Smooth muscle cell (in vitro differentiated cells): ENCODE data around the gene S100A10. TPM values are rescaled to one million over a fixed set of nuclear protein-coding genes. Genes with fewer than 3 reads are reported as not detected.

Source experiments
- DNase-seq: peaks from one replicate; lab custom pipeline; 2025; ENCODE audit not compliant: unreplicated experiment; lab: John Stamatoyannopoulos, UW
- H2AFZ ChIP-seq: fragments of 200-600 bp; sonication (generic); 2 replicates; pipeline ENCODE4 v1.6.0; 2016; ENCODE audit warnings: antibody characterized with exemption, low read depth, mild to moderate bottlenecking
- H3F3A ChIP-seq: fragments of 200-600 bp; sonication (generic); 2 replicates; pipeline ENCODE4 v1.6.0; 2017; ENCODE audit warnings: antibody characterized with exemption, low read depth
- H3K27ac ChIP-seq: fragments of 200-600 bp; sonication (generic); 2 replicates; pipeline ENCODE4 v1.5.1; 2016; ENCODE audit warnings: low read depth, mild to moderate bottlenecking
- H3K27me3 ChIP-seq: fragments of 200-600 bp; sonication (generic); 2 replicates; pipeline ENCODE4 v1.6.1; 2016; ENCODE audit warnings: low read depth, mild to moderate bottlenecking
- H3K36me3 ChIP-seq: fragments of 200-600 bp; sonication (generic); 2 replicates; pipeline ENCODE4 v1.5.1; 2016; ENCODE audit warnings: low read depth
- H3K4me1 ChIP-seq: fragments of 200-600 bp; sonication (generic); 2 replicates; pipeline ENCODE4 v1.5.1; 2016; ENCODE audit warnings: low read depth
- H3K4me2 ChIP-seq: fragments of 200-600 bp; sonication (generic); 2 replicates; pipeline ENCODE4 v1.6.0; 2016; ENCODE audit warnings: mild to moderate bottlenecking
- H3K4me3 ChIP-seq: fragments of 200-600 bp; sonication (generic); 2 replicates; pipeline ENCODE4 v1.5.1; 2016; ENCODE audit warnings: mild to moderate bottlenecking
- H3K79me2 ChIP-seq: fragments of 200-600 bp; sonication (generic); 2 replicates; pipeline ENCODE4 v1.6.0; 2016; ENCODE audit warnings: low read depth, mild to moderate bottlenecking
- H3K9ac ChIP-seq: fragments of 200-600 bp; sonication (generic); 2 replicates; pipeline ENCODE4 v1.6.0; 2016; ENCODE audit warnings: low read depth
- H3K9me3 ChIP-seq: fragments of 200-600 bp; sonication (generic); replicated peaks from 2 replicates; pipeline ENCODE4 v1.5.1; 2016; ENCODE audit warnings: low read depth
- H4K20me1 ChIP-seq: fragments of 200-600 bp; sonication (generic); 2 replicates; pipeline ENCODE4 v1.6.0; 2016; ENCODE audit warnings: low read depth
- WGBS: methylation state at CpG from one replicate; pipeline ENCODE4 v1.1.7; 2016; ENCODE audit warnings: low lambda C conversion rate; 5-methylcytosine and 5-hydroxymethylcytosine counted together
- polyA plus RNA-seq: library from polyadenylated mRNA; unstranded; fragments of >200 nt; fragmentation: Nextera tagmentation; extraction: Ambion mirVana; gene quantifications from 2 replicates; pipeline ENCODE4 v1.2.1, GENCODE V29; 2016
- total RNA-seq: library from RNA; depleted of rRNA; stranded (reverse); fragments of >200 nt; gene quantifications from 2 replicates; pipeline ENCODE4 v1.2.3, GENCODE V29; 2014
- TF ChIP-seq, protein P1 (sequence below): fragments of 200-600 bp; sonication (generic); IDR thresholded peaks from 2 replicates; pipeline ENCODE4 v1.5.1; 2017; ENCODE audit warnings: borderline replicate concordance, mild to moderate bottlenecking, antibody characterized with exemption; ENCODE audit not compliant: insufficient read depth, poor library complexity, severe bottlenecking

Gene S100A10
- total and polyA plus RNA-seq, 2 experiments from 2014 or later: 477 to 1,351 TPM

DNA sequence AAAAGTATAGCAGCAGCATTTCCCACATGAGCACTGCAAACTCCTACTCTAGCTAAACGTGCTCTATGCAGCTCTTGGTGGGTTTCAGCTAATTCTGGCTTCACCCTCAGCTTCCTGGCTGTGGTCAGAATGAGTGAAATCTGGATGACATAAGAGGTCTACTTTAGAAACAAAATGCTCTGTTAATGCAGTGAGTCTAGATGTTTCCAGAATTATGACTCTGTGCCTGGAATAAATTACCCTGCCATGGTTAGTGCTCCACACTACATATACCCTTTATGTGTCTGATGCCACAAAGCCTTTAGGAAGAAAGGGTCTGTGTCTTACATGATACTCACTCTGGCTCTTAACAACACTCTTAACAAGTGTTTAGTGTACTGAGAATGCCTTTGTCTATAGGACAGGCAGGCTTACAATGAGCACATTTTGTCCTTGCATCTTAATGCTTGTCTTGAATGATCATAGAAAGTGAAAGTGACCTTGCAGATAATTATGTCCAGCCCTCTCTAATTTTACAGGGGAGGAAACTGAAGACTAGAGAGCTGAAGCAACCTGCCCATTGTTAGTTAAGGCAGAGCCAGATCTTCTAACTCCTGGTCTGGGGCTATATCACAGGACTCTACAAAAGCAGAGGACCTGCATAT is 9.2 kb downstream of the S100A10 start:
- H3K9me3 ChIP-seq: no peaks in the 10 kb centered on the region
- H3K27ac ChIP-seq: peak overlapping the region; percentile 99
- H2AFZ ChIP-seq: no peak overlapping the region
- H3K4me3 ChIP-seq: no peak overlapping the region
- peaks cover 79% of the 10 kb centered on the region for H4K20me1 ChIP-seq
- DNase-seq: no peak
- no peak overlapping the region for H3K9ac ChIP-seq
- H3K27me3 ChIP-seq: no peaks in the 10 kb centered on the region
- peaks cover 10% of the 10 kb centered on the region for H3K36me3 ChIP-seq
- H3K79me2 ChIP-seq: peaks cover 50% of the 10 kb centered on the region
- H3K4me2 ChIP-seq: no peak overlapping the region
- TF ChIP-seq, protein P1, sequence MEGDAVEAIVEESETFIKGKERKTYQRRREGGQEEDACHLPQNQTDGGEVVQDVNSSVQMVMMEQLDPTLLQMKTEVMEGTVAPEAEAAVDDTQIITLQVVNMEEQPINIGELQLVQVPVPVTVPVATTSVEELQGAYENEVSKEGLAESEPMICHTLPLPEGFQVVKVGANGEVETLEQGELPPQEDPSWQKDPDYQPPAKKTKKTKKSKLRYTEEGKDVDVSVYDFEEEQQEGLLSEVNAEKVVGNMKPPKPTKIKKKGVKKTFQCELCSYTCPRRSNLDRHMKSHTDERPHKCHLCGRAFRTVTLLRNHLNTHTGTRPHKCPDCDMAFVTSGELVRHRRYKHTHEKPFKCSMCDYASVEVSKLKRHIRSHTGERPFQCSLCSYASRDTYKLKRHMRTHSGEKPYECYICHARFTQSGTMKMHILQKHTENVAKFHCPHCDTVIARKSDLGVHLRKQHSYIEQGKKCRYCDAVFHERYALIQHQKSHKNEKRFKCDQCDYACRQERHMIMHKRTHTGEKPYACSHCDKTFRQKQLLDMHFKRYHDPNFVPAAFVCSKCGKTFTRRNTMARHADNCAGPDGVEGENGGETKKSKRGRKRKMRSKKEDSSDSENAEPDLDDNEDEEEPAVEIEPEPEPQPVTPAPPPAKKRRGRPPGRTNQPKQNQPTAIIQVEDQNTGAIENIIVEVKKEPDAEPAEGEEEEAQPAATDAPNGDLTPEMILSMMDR: no peak
- peaks cover 50% of the 10 kb centered on the region for H3F3A ChIP-seq
- 38% methylated on average over 1 of the region's 1 CpG for WGBS
- peaks cover 4% of the 10 kb centered on the region for H3K4me1 ChIP-seq

DNA sequence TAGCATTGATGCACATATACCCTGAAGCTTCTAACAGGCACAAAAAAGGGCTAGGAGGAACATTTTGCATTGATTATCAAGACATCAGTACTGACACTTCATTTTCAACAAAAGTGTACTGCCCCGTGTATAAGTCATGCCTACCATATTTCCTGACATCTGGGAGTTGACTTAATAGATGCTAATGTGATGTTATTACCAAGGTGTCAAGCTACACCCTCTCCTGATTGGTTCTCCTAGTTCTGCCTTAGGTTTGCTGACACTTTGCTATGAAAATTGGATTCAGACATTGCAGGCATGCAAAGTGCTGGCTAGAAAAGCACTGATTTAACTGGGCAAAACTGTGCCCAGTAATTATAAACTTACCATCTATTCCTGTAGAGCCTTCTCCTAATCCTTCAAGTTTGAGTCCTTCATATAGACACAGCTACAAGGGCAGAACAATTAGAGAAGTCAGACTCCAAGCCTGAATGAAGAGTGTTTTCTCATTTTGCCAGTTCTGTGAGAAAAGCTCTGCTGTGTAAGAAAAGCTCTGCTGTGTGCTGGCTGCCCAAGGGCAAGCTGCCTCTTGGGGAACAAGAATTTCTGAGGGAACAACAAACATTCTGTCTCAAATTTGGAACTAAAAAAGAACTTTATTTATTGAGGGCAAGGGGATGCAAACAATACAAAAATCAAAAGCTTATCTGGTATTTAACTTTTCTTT is 11.2 kb downstream of the S100A10 start:
- WGBS: 66% methylated on average over 1 of the region's 1 CpG
- TF ChIP-seq, protein P1: no peak
- Histone ChIP-seq H3K4me3 (no peak overlapping the region), H3K4me1 (no peaks in the 10 kb centered on the region), H4K20me1 (peaks cover 60% of the 10 kb centered on the region), H3K9ac (no peak overlapping the region), H3K27me3 (no peaks in the 10 kb centered on the region), H3K9me3 (no peaks in the 10 kb centered on the region), H3K27ac (peak overlapping the region; percentile 45), H2AFZ (no peak overlapping the region), H3K36me3 (peaks cover 10% of the 10 kb centered on the region), H3K79me2 (peaks cover 36% of the 10 kb centered on the region), H3K4me2 (no peak overlapping the region), H3F3A (peaks cover 42% of the 10 kb centered on the region)
- DNase-seq: no peak

DNA sequence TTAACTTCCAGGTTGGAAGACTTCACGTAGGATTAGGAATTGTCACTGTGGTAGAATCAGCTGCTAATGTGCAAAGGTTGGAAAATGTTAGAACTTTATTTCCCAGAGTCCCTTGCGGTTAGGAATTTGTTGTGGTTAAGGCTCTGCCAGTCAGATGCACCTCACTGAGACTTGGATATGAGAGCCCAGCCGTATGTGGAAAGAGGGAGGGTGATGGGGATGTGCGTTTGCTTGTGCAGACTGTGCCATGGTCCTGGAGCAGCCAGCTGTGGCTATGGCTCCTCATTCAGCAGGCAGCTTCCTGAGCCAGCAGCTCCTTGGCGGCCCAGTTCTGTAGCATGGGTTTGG is 12.5 kb downstream of the S100A10 start:
- no peak for DNase-seq
- no peak overlapping the region for H3K4me2 ChIP-seq
- H4K20me1 ChIP-seq: peaks cover 47% of the 10 kb centered on the region
- H3F3A ChIP-seq: peaks cover 41% of the 10 kb centered on the region
- no peaks in the 10 kb centered on the region for H3K27me3 ChIP-seq
- no peak overlapping the region for H3K4me3 ChIP-seq
- H3K27ac ChIP-seq: peak overlapping the region; percentile 51
- peaks cover 10% of the 10 kb centered on the region for H3K36me3 ChIP-seq
- H3K9ac ChIP-seq: no peak overlapping the region
- no peaks in the 10 kb centered on the region for H3K9me3 ChIP-seq
- 65% methylated on average over 5 of the region's 5 CpGs for WGBS
- H3K4me1 ChIP-seq: peaks cover 10% of the 10 kb centered on the region
- H2AFZ ChIP-seq: no peak overlapping the region
- peaks cover 23% of the 10 kb centered on the region for H3K79me2 ChIP-seq
- TF ChIP-seq, protein P1: no peak
